NB4 (cell line): ENCODE measurements around the gene CDRT15.

ENCODE experiments used
- DNase-seq: peaks from one replicate; pipeline ENCODE4 v3.0.0; 2010; ENCODE audit warnings: low read depth
- H3K4me3 ChIP-seq: one replicate; pipeline ENCODE4 v1.5.1; 2011; ENCODE audit warnings: mild to moderate bottlenecking, low read depth, low read length, moderate library complexity
- CTCF ChIP-seq: IDR thresholded peaks from one replicate; pipeline ENCODE4 v1.5.1; 2012; ENCODE audit warnings: low read depth, low read length
- MAX ChIP-seq: IDR thresholded peaks from 2 replicates; pipeline ENCODE4 v1.6.1; 2011; ENCODE audit warnings: low read depth, low read length
- MYC ChIP-seq: IDR thresholded peaks from 2 replicates; pipeline ENCODE4 v1.6.1; 2011; ENCODE audit warnings: low read depth, low read length
- POLR2A ChIP-seq: IDR thresholded peaks from 2 replicates; pipeline ENCODE4 v1.6.1; 2011; ENCODE audit warnings: mild to moderate bottlenecking; ENCODE audit not compliant: insufficient read length; ENCODE audit errors: extremely low read depth

Gene CDRT15

GRCh38 chr17:14201988-14202380 is 34.7 kb downstream of the CDRT15 start:
- no peak for TF ChIP-seq CTCF
- TF ChIP-seq MAX: no peak
- H3K4me3 ChIP-seq: no peak overlapping the region
- no peak for DNase-seq

- H3K4me3 ChIP-seq: no peak overlapping the region
- no peak for DNase-seq
- TF ChIP-seq CTCF: no peak
- TF ChIP-seq POLR2A: no peak
- TF ChIP-seq MYC: no peak
- no peak for TF ChIP-seq MAX
These were observed 35.4 kb downstream of the CDRT15 start for GRCh38 chr17:14201021-14201987.

GRCh38 chr17:14200354-14200753 is 36.3 kb downstream of the CDRT15 start:
- no peak for DNase-seq
- no peak overlapping the region for H3K4me3 ChIP-seq
- TF ChIP-seq MYC (no peak), MAX (no peak), CTCF (no peak)

GRCh38 chr17:14199601-14200000 is 37.1 kb downstream of the CDRT15 start:
- no peak overlapping the region for H3K4me3 ChIP-seq
- DNase-seq: no peak
- TF ChIP-seq MYC (no peak), CTCF (no peak), POLR2A (no peak), MAX (no peak)

- TF ChIP-seq MAX (no peak), POLR2A (no peak), CTCF (no peak), MYC (no peak)
- H3K4me3 ChIP-seq: no peak overlapping the region
- no peak for DNase-seq
These were observed 38.1 kb downstream of the CDRT15 start for GRCh38 chr17:14198575-14198974.
